ENCODE measurements around the gene MBTD1. TPM values are rescaled to one million over a fixed set of nuclear protein-coding genes. Genes with fewer than 3 reads are reported as not detected.

MBTD1 gene
- total RNA-seq, 6 experiments from 2014 or later: 4.4 to 8.8 (median 7.4) TPM

GRCh38 chr17:51203838-51204237 is 56.0 kb downstream of the MBTD1 start:
- Histone ChIP-seq H3K27ac (no peak overlapping the region), H3K4me3 (no peak overlapping the region), H3K36me3 (peaks cover 5 to 80% (median 32%) of the 10 kb centered on the region in 4 donors), H3K4me1 (no peaks in the 10 kb centered on the region), H3K27me3 (no peaks in the 10 kb centered on the region), H3K9me3 (no peaks in the 10 kb centered on the region)
- intact Hi-C loops (cut with DNase I): no loop called here
- no peak for TF ChIP-seq POLR2A (IDR thresholded peaks at IDR 0.05)
- TF ChIP-seq CTCF (IDR thresholded peaks at IDR 0.05): no peak
- ATAC-seq (no peak), DNase-seq (no peak)

GRCh38 chr17:51200846-51201245 is 59.0 kb downstream of the MBTD1 start:
- ATAC-seq (no peak), DNase-seq (no peak)
- Histone ChIP-seq H3K27me3 (no peaks in the 10 kb centered on the region), H3K9me3 (no peaks in the 10 kb centered on the region), H3K36me3 (peaks cover 5 to 74% (median 29%) of the 10 kb centered on the region in 4 donors), H3K4me3 (no peak overlapping the region), H3K27ac (no peak overlapping the region), H3K4me1 (no peaks in the 10 kb centered on the region)
- intact Hi-C loops (cut with DNase I): no loop called here
- WGBS (ENCODE audit: insufficient coverage, low coverage, low lambda C conversion rate, missing lambda C conversion rate): 69% methylated on average over 1 of the region's 2 CpGs
- TF ChIP-seq POLR2A (IDR thresholded peaks at IDR 0.05) (no peak), CTCF (IDR thresholded peaks at IDR 0.05) (no peak)

- Histone ChIP-seq H3K9me3 (no peaks in the 10 kb centered on the region), H3K4me3 (no peak overlapping the region), H3K27me3 (no peaks in the 10 kb centered on the region), H3K36me3 (peaks cover 5 to 74% (median 26%) of the 10 kb centered on the region in 4 donors), H3K4me1 (no peaks in the 10 kb centered on the region), H3K27ac (no peak overlapping the region)
- intact Hi-C loops (cut with DNase I): no loop called here
- WGBS (ENCODE audit: insufficient coverage, low coverage, low lambda C conversion rate, missing lambda C conversion rate): 97% methylated on average over 5 of the region's 6 CpGs
- TF ChIP-seq POLR2A (IDR thresholded peaks at IDR 0.05): no peak
- no peak for TF ChIP-seq CTCF (IDR thresholded peaks at IDR 0.05)
- ATAC-seq (no peak), DNase-seq (no peak)
Observed at GRCh38 chr17:51200295-51200694, 59.6 kb downstream of the MBTD1 start.

GRCh38 chr17:51197754-51198153 is 62.1 kb downstream of the MBTD1 start:
- 100% methylated on average over 3 of the region's 4 CpGs for WGBS (ENCODE audit: insufficient coverage, low coverage, low lambda C conversion rate, missing lambda C conversion rate)
- Histone ChIP-seq H3K36me3 (peaks cover 0 to 70% (median 22%) of the 10 kb centered on the region in 4 donors), H3K27ac (no peak overlapping the region), H3K4me1 (no peaks in the 10 kb centered on the region), H3K4me3 (no peak overlapping the region), H3K9me3 (no peaks in the 10 kb centered on the region), H3K27me3 (no peaks in the 10 kb centered on the region)
- TF ChIP-seq CTCF (IDR thresholded peaks at IDR 0.05) (no peak), POLR2A (IDR thresholded peaks at IDR 0.05) (no peak)
- no peak for DNase-seq
- intact Hi-C loops (cut with DNase I): no loop called here
- ATAC-seq: no peak

GRCh38 chr17:51191895-51192294 is 68.0 kb downstream of the MBTD1 start:
- H3K36me3 ChIP-seq: peaks cover 0 to 49% (median 16%) of the 10 kb centered on the region in 4 donors
- ATAC-seq (no peak), DNase-seq (no peak)
- H3K4me3 ChIP-seq: no peak overlapping the region
- 79% methylated on average over 2 of the region's 2 CpGs for WGBS (ENCODE audit: insufficient coverage, low coverage, low lambda C conversion rate, missing lambda C conversion rate)
- intact Hi-C loops (cut with DNase I): no loop called here
- H3K27ac ChIP-seq: no peak overlapping the region
- no peaks in the 10 kb centered on the region for H3K9me3 ChIP-seq
- no peaks in the 10 kb centered on the region for H3K27me3 ChIP-seq
- H3K4me1 ChIP-seq: no peaks in the 10 kb centered on the region
- no peak for TF ChIP-seq POLR2A (IDR thresholded peaks at IDR 0.05)
- no peak for TF ChIP-seq CTCF (IDR thresholded peaks at IDR 0.05)

Data from right lobe of liver (tissue), 6 donors.